Lower leg skin (tissue), 3 donors: ENCODE data around the gene NKD2.

Source experiments
- CTCF ChIP-seq, 3 donors: fragments of 450-650 bp; IDR thresholded peaks; one replicate each; pipeline ENCODE4 v1.5.1; 2016; ENCODE audit warnings: antibody characterized with exemption in 3 of 3, mild to moderate bottlenecking in 3 of 3, moderate library complexity in 2 of 3
- POLR2A ChIP-seq, 2 donors: fragments of 450-650 bp; IDR thresholded peaks; one replicate each; pipeline ENCODE4 v1.6.1; 2016 to 2017; ENCODE audit warnings: antibody characterized with exemption in 2 of 2, mild to moderate bottlenecking in 1 of 2, moderate library complexity in 1 of 2

GRCh38 chr5:1044117-1044516 is 35.5 kb downstream of the NKD2 start:
- TF ChIP-seq CTCF (IDR thresholded peaks at IDR 0.05) (no peak), POLR2A (IDR thresholded peaks at IDR 0.05) (no peak)
